ENCODE measurements around the gene CHRDL2.
"Not testable (repeated sequence)": the region's sequence is repeated elsewhere in the genome, so short reads cannot be mapped to it uniquely, and the experiment has no call there.

Gene CHRDL2

GRCh38 chr11:74731301-74732094, at the start of gene CHRDL2:
TSS of gene CHRDL2 (minus strand) at chr11:74731426. CDS start at chr11:74730888, 538 bp downstream.
- peak; percentile 33 for DNase-seq (ENCODE audit: low read depth)

- no peak for DNase-seq (ENCODE audit: low read depth)
Measured at GRCh38 chr11:74780248-74781005, 49.2 kb upstream of the CHRDL2 start.

GRCh38 chr11:74778581-74778980, 47.4 kb upstream of the CHRDL2 start:
- no peak for DNase-seq (ENCODE audit: low read depth)

GRCh38 chr11:74777877-74778276, 46.7 kb upstream of the CHRDL2 start:
- DNase-seq (ENCODE audit: low read depth) = no peak

- DNase-seq (ENCODE audit: low read depth) = no peak
Measured at GRCh38 chr11:74777038-74777437, 45.8 kb upstream of the CHRDL2 start.

- DNase-seq (ENCODE audit: low read depth) = no peak
Measured at GRCh38 chr11:74776546-74776945, 45.3 kb upstream of the CHRDL2 start.

GRCh38 chr11:74775762-74776161, 44.5 kb upstream of the CHRDL2 start:
- DNase-seq (ENCODE audit: low read depth) = no peak

GRCh38 chr11:74773476-74773875, 42.2 kb upstream of the CHRDL2 start:
- DNase-seq (ENCODE audit: low read depth) = peak; percentile 37

GRCh38 chr11:74771139-74771538, 39.9 kb upstream of the CHRDL2 start:
- no peak for DNase-seq (ENCODE audit: low read depth)

- DNase-seq (ENCODE audit: low read depth) = no peak
Measured at GRCh38 chr11:74770456-74770855, 39.2 kb upstream of the CHRDL2 start.

- DNase-seq (ENCODE audit: low read depth) = no peak
Measured at GRCh38 chr11:74769055-74769707, 38.0 kb upstream of the CHRDL2 start.

GRCh38 chr11:74768172-74768651, 37.0 kb upstream of the CHRDL2 start:
- DNase-seq (ENCODE audit: low read depth) = not testable (repeated sequence)

- no peak for DNase-seq (ENCODE audit: low read depth)
Measured at GRCh38 chr11:74766905-74767304, 35.7 kb upstream of the CHRDL2 start.

GRCh38 chr11:74756571-74756970, 25.3 kb upstream of the CHRDL2 start:
- no peak for DNase-seq (ENCODE audit: low read depth)

- DNase-seq (ENCODE audit: low read depth) = no peak
Measured at GRCh38 chr11:74755395-74755995, 24.3 kb upstream of the CHRDL2 start.

GRCh38 chr11:74754507-74755252, 23.5 kb upstream of the CHRDL2 start:
- DNase-seq (ENCODE audit: low read depth) = peak; percentile 88

GRCh38 chr11:74751303-74751702, 20.1 kb upstream of the CHRDL2 start:
- DNase-seq (ENCODE audit: low read depth) = no peak

- not testable (repeated sequence) for DNase-seq (ENCODE audit: low read depth)
Measured at GRCh38 chr11:74750598-74750997, 19.4 kb upstream of the CHRDL2 start.

GRCh38 chr11:74749965-74750296, 18.7 kb upstream of the CHRDL2 start:
- no peak for DNase-seq (ENCODE audit: low read depth)

- DNase-seq (ENCODE audit: low read depth) = peak; percentile 13
Measured at GRCh38 chr11:74749127-74749964, 18.1 kb upstream of the CHRDL2 start.
